HEK293 (cell line): ENCODE data around the gene EHD1.

Source experiments
- CTCF ChIA-PET: fragments of 350-600 bp; formaldehyde crosslinking; extraction: SDS; loops from one replicate; lab custom pipeline; 2021; ENCODE audit warnings: antibody characterized with exemption; lab: Yijun Ruan, JAX
- POLR2A ChIA-PET: fragments of 300-600 bp; formaldehyde crosslinking; extraction: SDS; loops from one replicate; lab custom pipeline; 2020; ENCODE audit warnings: antibody characterized with exemption, inconsistent platforms; lab: Yijun Ruan, JAX
- H3K27ac ChIP-seq: fragments of 200-500 bp; sonication (Bioruptor generic); 2 replicates; pipeline ENCODE4 v1.5.1; 2014; ENCODE audit warnings: low read depth, low read length, control low read depth, inconsistent platforms; ENCODE audit errors: extremely low read depth
- H3K36me3 ChIP-seq, 2 experiments: fragments of 200-500 bp in 1 of 2; sonication (Bioruptor generic) in 1 of 2; 1 replicate in 1 of 2; 2 replicates in 1 of 2; pipeline ENCODE4 v1.5.1; 2014 to 2017; ENCODE audit warnings: inconsistent platforms in 2 of 2, low read length in 2 of 2; ENCODE audit not compliant: control insufficient read depth in 2 of 2, insufficient read depth in 1 of 2
- H3K4me1 ChIP-seq: fragments of 200-500 bp; sonication (Bioruptor generic); 2 replicates; pipeline ENCODE4 v1.5.1; 2014; ENCODE audit warnings: mild to moderate bottlenecking, low read length, inconsistent platforms; ENCODE audit not compliant: control insufficient read depth, insufficient read depth
- H3K4me3 ChIP-seq: 2 replicates; pipeline ENCODE4 v1.5.1; 2011; ENCODE audit warnings: low read depth, mild to moderate bottlenecking, control low read depth, low read length, moderate library complexity
- H3K9me3 ChIP-seq: fragments of 200-500 bp; sonication (Bioruptor generic); 2 replicates; pipeline ENCODE4 v1.5.1; 2014; ENCODE audit warnings: low read depth, low read length, inconsistent platforms; ENCODE audit not compliant: control insufficient read depth, insufficient read depth
- GLIS1 ChIP-seq: fragments of 450-650 bp; formaldehyde crosslinking; IDR thresholded peaks from 2 replicates; pipeline ENCODE4 v1.5.1; 2016; ENCODE audit warnings: missing biosample characterization, missing genetic modification characterization
- KLF1 ChIP-seq: fragments of 450-650 bp; formaldehyde crosslinking; IDR thresholded peaks from 2 replicates; pipeline ENCODE4 v1.5.1; 2016; ENCODE audit warnings: missing biosample characterization, missing genetic modification characterization
- KLF7 ChIP-seq: fragments of 450-650 bp; formaldehyde crosslinking; IDR thresholded peaks from 2 replicates; pipeline ENCODE4 v1.5.1; 2016; ENCODE audit warnings: missing biosample characterization, missing genetic modification characterization, borderline replicate concordance
- SP3 ChIP-seq: fragments of 450-650 bp; formaldehyde crosslinking; IDR thresholded peaks from 2 replicates; pipeline ENCODE4 v1.5.1; 2016; ENCODE audit warnings: missing biosample characterization, missing genetic modification characterization
- TSHZ1 ChIP-seq: fragments of 450-650 bp; formaldehyde crosslinking; IDR thresholded peaks from 2 replicates; pipeline ENCODE4 v1.5.1; 2016; ENCODE audit warnings: missing biosample characterization, missing genetic modification characterization, borderline replicate concordance
- ZFP69B ChIP-seq: fragments of 450-650 bp; formaldehyde crosslinking; IDR thresholded peaks from 2 replicates; pipeline ENCODE4 v1.5.1; 2016; ENCODE audit warnings: missing biosample characterization, missing genetic modification characterization
- ZNF184 ChIP-seq: fragments of 450-650 bp; IDR thresholded peaks from 2 replicates; pipeline ENCODE4 v1.5.1; 2018; ENCODE audit warnings: missing biosample characterization, mild to moderate bottlenecking, missing genetic modification characterization
- ZNF19 ChIP-seq: fragments of 450-650 bp; formaldehyde crosslinking; IDR thresholded peaks from 2 replicates; pipeline ENCODE4; 2016; ENCODE audit warnings: missing biosample characterization, missing genetic modification characterization, low read depth
- ZNF26 ChIP-seq: fragments of 450-650 bp; formaldehyde crosslinking; IDR thresholded peaks from 2 replicates; pipeline ENCODE4 v1.5.1; 2016; ENCODE audit warnings: missing biosample characterization, missing genetic modification characterization
- ZNF664 ChIP-seq: fragments of 450-650 bp; formaldehyde crosslinking; IDR thresholded peaks from 2 replicates; pipeline ENCODE4 v1.5.1; 2016; ENCODE audit warnings: missing biosample characterization, missing genetic modification characterization
- ZNF677 ChIP-seq: fragments of 450-650 bp; IDR thresholded peaks from 2 replicates; pipeline ENCODE4 v1.5.0; 2018; ENCODE audit warnings: missing biosample characterization, mild to moderate bottlenecking, missing genetic modification characterization, moderate library complexity
- ZNF707 ChIP-seq: fragments of 450-650 bp; formaldehyde crosslinking; IDR thresholded peaks from 2 replicates; pipeline ENCODE4 v1.5.1; 2016; ENCODE audit warnings: missing biosample characterization, missing genetic modification characterization
- TF ChIP-seq, protein P1 (sequence below): fragments of 450-650 bp; formaldehyde crosslinking; IDR thresholded peaks from 2 replicates; pipeline ENCODE4 v1.5.1; 2016; ENCODE audit warnings: missing biosample characterization, missing genetic modification characterization
- TF ChIP-seq, protein P2 (sequence below): fragments of 450-650 bp; formaldehyde crosslinking; IDR thresholded peaks from 2 replicates; pipeline ENCODE4 v1.5.1; 2016; ENCODE audit warnings: missing biosample characterization, missing genetic modification characterization
- TF ChIP-seq, protein P3 (sequence below): fragments of 450-650 bp; formaldehyde crosslinking; IDR thresholded peaks from 2 replicates; pipeline ENCODE4 v1.5.1; 2017; ENCODE audit warnings: missing biosample characterization, missing genetic modification characterization

Gene EHD1

DNA sequence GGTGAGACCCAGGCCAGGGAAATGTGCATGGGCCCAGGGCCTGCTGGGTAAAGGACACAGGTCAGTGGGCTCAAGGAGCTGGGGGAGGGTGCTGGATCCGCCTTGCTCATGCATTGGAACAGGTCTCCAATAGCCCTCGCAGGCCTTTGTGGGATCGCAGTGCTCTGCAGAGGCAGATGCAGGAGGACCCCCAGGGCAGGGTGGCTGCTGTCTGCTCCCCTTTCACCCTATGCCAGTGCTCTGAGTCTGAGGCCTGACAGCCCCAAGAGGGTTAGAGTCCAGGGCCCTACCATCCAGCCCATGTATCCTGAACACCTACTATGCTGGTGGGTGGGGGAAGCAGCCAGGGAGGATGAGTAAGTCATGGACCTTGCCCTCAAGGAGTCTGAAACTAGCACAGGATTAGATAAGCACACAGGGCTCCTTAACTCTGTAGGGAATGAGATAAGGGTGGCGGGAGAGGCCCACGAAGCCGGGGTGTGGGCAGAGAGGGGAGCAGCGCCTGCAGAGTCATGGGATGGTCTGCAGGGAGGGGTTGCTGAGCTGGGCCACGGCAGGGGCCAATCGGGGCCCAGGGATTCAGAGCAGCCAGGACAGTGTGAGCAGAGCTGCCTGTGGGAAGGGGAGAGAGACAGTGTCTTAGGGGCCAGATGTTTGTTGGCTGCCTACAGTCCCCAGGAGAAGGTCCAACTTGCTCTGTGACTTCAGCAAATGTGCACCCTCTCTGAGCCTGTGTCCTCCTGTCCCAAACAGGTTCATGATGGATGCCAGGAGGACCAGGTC, 10.5 kb upstream of the EHD1 start (continued):
- TF ChIP-seq ZNF184 = no peak
- TF ChIP-seq SP3 (tag by site-specific recombination) = no peak
- TF ChIP-seq, protein P1, sequence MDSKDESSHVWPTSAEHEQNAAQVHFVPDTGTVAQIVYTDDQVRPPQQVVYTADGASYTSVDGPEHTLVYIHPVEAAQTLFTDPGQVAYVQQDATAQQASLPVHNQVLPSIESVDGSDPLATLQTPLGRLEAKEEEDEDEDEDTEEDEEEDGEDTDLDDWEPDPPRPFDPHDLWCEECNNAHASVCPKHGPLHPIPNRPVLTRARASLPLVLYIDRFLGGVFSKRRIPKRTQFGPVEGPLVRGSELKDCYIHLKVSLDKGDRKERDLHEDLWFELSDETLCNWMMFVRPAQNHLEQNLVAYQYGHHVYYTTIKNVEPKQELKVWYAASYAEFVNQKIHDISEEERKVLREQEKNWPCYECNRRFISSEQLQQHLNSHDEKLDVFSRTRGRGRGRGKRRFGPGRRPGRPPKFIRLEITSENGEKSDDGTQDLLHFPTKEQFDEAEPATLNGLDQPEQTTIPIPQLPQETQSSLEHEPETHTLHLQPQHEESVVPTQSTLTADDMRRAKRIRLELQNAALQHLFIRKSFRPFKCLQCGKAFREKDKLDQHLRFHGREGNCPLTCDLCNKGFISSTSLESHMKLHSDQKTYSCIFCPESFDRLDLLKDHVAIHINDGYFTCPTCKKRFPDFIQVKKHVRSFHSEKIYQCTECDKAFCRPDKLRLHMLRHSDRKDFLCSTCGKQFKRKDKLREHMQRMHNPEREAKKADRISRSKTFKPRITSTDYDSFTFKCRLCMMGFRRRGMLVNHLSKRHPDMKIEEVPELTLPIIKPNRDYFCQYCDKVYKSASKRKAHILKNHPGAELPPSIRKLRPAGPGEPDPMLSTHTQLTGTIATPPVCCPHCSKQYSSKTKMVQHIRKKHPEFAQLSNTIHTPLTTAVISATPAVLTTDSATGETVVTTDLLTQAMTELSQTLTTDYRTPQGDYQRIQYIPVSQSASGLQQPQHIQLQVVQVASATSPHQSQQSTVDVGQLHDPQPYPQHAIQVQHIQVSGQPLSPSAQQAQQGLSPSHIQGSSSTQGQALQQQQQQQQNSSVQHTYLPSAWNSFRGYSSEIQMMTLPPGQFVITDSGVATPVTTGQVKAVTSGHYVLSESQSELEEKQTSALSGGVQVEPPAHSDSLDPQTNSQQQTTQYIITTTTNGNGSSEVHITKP = peak; percentile 59

DNA sequence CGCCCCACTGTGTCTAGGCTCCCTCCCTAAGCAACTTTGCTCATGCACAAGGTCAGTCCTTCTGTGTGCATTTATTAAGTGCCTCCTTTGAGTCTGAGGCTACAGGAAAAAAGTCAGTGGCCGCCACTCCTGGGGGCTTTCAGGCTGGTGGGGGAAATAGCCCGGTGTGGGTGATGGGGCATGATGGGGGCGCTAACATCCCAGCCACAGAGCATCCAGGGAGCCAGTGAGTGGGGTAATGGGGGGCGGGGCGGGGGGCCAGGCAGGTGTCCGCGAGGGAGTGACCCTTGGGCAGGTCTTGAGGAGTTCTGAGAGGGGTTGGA, 9.9 kb upstream of the EHD1 start:
- H3K4me3 ChIP-seq = no peak overlapping the region
- CTCF ChIA-PET = interaction anchor here (0.5 to 5.2 kb wide), 24 partner anchors 9 to 233 kb away, joined by 3 to 83 read pairs (median 3); partner anchors contain the start of gene EHD1
- POLR2A ChIA-PET = interaction anchor here (0.6 to 1.0 kb wide), 4 partner anchors 11 to 110 kb away, joined by 3 to 7 read pairs (median 4); no protein-coding TSS in a partner anchor
- TF ChIP-seq ZNF677 = no peak
- TF ChIP-seq ZNF26 (tag by site-specific recombination) = no peak
- TF ChIP-seq, protein P2, sequence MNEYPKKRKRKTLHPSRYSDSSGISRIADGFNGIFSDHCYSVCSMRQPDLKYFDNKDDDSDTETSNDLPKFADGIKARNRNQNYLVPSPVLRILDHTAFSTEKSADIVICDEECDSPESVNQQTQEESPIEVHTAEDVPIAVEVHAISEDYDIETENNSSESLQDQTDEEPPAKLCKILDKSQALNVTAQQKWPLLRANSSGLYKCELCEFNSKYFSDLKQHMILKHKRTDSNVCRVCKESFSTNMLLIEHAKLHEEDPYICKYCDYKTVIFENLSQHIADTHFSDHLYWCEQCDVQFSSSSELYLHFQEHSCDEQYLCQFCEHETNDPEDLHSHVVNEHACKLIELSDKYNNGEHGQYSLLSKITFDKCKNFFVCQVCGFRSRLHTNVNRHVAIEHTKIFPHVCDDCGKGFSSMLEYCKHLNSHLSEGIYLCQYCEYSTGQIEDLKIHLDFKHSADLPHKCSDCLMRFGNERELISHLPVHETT = no peak
- TF ChIP-seq, protein P3, sequence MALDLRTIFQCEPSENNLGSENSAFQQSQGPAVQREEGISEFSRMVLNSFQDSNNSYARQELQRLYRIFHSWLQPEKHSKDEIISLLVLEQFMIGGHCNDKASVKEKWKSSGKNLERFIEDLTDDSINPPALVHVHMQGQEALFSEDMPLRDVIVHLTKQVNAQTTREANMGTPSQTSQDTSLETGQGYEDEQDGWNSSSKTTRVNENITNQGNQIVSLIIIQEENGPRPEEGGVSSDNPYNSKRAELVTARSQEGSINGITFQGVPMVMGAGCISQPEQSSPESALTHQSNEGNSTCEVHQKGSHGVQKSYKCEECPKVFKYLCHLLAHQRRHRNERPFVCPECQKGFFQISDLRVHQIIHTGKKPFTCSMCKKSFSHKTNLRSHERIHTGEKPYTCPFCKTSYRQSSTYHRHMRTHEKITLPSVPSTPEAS (tag by site-specific recombination) = no peak
- no peaks in the 10 kb centered on the region for H3K9me3 ChIP-seq
- H3K36me3 ChIP-seq = no peaks in the 10 kb centered on the region
- no peak overlapping the region for H3K27ac ChIP-seq
- no peaks in the 10 kb centered on the region for H3K4me1 ChIP-seq

DNA sequence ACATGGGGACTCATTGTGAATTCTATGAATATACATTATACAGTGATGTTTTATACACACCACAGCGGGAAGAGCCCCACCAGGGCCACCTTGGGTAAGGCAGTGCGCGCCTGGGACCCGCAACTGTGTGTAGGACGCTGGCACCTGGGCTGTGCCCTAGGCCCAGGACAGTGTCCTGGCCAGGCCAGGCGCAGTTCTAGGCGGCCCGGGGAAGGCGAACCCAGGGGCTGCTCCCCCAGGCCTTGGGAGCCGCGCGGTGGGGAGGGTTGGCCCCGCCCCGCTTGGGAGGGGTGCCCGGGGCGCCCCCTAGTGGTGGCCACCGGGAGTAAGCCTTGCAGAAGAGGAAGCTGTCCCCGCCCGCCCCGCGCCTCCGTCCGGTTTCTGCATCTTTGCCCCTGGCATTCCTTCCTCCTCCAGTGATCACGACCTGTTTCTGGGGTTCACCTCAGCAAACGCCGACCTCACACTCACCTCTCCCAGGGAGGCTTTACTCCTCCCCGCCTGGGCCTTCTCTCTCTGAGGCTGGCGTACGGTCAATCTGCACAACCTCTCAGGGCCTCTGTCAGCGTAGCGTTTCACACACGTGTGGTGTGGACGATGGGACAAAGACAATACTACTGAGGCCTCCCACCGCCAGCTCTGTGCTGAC, 9.5 kb upstream of the EHD1 start:
- ChIA-PET POLR2A (interaction anchor here (0.6 to 1.0 kb wide), 4 partner anchors 11 to 109 kb away, joined by 3 to 7 read pairs (median 4); no protein-coding TSS in a partner anchor), CTCF (interaction anchor here (0.5 to 5.2 kb wide), 25 partner anchors 9 to 233 kb away, joined by 3 to 83 read pairs (median 3); partner anchors contain the start of gene EHD1)
- no peak overlapping the region for H3K27ac ChIP-seq
- H3K9me3 ChIP-seq = no peaks in the 10 kb centered on the region
- H3K36me3 ChIP-seq = no peaks in the 10 kb centered on the region
- no peaks in the 10 kb centered on the region for H3K4me1 ChIP-seq
- no peak overlapping the region for H3K4me3 ChIP-seq
- TF ChIP-seq, protein P1 = no peak
- TF ChIP-seq KLF7 (no peak), GLIS1 (tag by site-specific recombination) (peak; percentile 56), ZFP69B (tag by site-specific recombination) (no peak), ZNF664 (tag by site-specific recombination) (no peak), ZNF707 (tag by site-specific recombination) (no peak), TSHZ1 (tag by site-specific recombination) (no peak), ZNF19 (tag by site-specific recombination) (no peak), KLF1 (peak; percentile 28; the same call in 1 of the 2 replicates)
